Vagina (tissue), 2 donors: Measurements from ENCODE around the gene NUCB2.

Source experiments
- CTCF ChIP-seq, 3 experiments: fragments of 450-650 bp in 2 of 3; fragments of 200-600 bp in 1 of 3; sonication (generic) in 1 of 3; IDR thresholded peaks; one replicate each; pipeline ENCODE4 v1.5.1; 2017 to 2019; ENCODE audit warnings: antibody characterized with exemption in 3 of 3, mild to moderate bottlenecking in 2 of 3, moderate library complexity in 2 of 3
- POLR2A ChIP-seq, 2 donors: fragments of 450-650 bp; IDR thresholded peaks; one replicate each; pipeline ENCODE4 v1.6.1; 2017; ENCODE audit warnings: antibody characterized with exemption in 2 of 2, mild to moderate bottlenecking in 2 of 2, moderate library complexity in 2 of 2

- TF ChIP-seq CTCF (IDR thresholded peaks at IDR 0.05) = no peak
- TF ChIP-seq POLR2A (IDR thresholded peaks at IDR 0.05) = no peak
These were observed 102.1 kb downstream of the NUCB2 start for GRCh38 chr11:17378655-17379054.
